Panc1 (cell line): ENCODE data around the gene JMJD1C.

ENCODE experiments used
- POLR2AphosphoS5 ChIP-seq: IDR thresholded peaks from 2 replicates; pipeline ENCODE4 v1.6.1; 2012; ENCODE audit warnings: mild to moderate bottlenecking, low read depth, low read length, moderate library complexity
- TF ChIP-seq, protein P1 (sequence below): fragments of 450-650 bp; IDR thresholded peaks from 2 replicates; pipeline ENCODE4 v1.5.1; 2017; ENCODE audit warnings: mild to moderate bottlenecking

GRCh38 chr10:63166742-63167258, 299.0 kb downstream of the JMJD1C start:
- TF ChIP-seq, protein P1, sequence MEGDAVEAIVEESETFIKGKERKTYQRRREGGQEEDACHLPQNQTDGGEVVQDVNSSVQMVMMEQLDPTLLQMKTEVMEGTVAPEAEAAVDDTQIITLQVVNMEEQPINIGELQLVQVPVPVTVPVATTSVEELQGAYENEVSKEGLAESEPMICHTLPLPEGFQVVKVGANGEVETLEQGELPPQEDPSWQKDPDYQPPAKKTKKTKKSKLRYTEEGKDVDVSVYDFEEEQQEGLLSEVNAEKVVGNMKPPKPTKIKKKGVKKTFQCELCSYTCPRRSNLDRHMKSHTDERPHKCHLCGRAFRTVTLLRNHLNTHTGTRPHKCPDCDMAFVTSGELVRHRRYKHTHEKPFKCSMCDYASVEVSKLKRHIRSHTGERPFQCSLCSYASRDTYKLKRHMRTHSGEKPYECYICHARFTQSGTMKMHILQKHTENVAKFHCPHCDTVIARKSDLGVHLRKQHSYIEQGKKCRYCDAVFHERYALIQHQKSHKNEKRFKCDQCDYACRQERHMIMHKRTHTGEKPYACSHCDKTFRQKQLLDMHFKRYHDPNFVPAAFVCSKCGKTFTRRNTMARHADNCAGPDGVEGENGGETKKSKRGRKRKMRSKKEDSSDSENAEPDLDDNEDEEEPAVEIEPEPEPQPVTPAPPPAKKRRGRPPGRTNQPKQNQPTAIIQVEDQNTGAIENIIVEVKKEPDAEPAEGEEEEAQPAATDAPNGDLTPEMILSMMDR, result peak; percentile 83
- no peak for TF ChIP-seq POLR2AphosphoS5
